GM10266 (cell line): ENCODE results near the gene KLC1.

ENCODE experiments used
- DNase-seq: peaks from one replicate; pipeline ENCODE4 v3.0.0; 2012; ENCODE audit errors: extremely low spot score
- TF ChIP-seq, protein P1 (sequence below): IDR thresholded peaks from 2 replicates; pipeline ENCODE4 v1.5.1; 2012; ENCODE audit warnings: mild to moderate bottlenecking, low read depth; ENCODE audit not compliant: control insufficient read depth, insufficient read depth; ENCODE audit errors: missing control alignments

KLC1 gene

DNA sequence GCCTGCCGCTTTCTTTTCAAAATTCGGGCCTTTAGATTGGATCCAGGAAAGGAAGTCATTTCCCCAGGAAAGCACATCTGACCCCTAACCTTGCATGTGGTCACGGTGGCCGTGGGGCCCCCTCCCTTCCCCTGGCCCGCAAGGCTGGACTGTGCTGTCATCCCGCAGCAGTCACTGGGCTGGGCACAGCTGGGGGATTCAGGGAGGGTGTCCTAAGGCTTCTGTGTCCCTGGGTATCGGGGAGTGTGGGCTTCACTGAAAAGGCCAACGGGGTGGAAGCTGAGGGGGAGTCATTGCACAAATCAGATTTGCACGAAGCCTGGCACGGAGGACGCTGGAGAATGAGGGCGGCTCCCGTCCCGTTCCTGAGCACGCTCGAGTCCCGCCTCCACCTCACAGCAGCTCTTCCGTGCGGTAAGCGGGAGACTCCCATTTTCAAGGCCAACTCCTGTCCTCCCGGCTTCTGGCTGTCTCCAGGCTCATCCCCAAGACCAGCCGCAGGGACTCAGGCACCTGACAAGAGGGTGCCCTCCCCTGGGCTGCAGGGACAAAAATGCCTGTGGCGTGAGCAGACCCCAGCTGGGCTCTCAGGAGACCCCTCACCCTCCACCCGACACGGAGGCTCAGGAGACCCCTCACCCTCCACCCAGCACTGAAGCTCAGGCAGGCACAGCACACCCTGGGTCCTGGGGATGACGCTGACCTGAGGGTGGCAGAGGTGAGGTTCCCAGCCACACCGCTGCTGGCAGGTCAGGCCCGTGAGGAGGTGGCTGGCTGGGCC, 76.7 kb downstream of the KLC1 start:
- DNase-seq, result no peak
- TF ChIP-seq, protein P1, sequence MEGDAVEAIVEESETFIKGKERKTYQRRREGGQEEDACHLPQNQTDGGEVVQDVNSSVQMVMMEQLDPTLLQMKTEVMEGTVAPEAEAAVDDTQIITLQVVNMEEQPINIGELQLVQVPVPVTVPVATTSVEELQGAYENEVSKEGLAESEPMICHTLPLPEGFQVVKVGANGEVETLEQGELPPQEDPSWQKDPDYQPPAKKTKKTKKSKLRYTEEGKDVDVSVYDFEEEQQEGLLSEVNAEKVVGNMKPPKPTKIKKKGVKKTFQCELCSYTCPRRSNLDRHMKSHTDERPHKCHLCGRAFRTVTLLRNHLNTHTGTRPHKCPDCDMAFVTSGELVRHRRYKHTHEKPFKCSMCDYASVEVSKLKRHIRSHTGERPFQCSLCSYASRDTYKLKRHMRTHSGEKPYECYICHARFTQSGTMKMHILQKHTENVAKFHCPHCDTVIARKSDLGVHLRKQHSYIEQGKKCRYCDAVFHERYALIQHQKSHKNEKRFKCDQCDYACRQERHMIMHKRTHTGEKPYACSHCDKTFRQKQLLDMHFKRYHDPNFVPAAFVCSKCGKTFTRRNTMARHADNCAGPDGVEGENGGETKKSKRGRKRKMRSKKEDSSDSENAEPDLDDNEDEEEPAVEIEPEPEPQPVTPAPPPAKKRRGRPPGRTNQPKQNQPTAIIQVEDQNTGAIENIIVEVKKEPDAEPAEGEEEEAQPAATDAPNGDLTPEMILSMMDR, result no peak

DNA sequence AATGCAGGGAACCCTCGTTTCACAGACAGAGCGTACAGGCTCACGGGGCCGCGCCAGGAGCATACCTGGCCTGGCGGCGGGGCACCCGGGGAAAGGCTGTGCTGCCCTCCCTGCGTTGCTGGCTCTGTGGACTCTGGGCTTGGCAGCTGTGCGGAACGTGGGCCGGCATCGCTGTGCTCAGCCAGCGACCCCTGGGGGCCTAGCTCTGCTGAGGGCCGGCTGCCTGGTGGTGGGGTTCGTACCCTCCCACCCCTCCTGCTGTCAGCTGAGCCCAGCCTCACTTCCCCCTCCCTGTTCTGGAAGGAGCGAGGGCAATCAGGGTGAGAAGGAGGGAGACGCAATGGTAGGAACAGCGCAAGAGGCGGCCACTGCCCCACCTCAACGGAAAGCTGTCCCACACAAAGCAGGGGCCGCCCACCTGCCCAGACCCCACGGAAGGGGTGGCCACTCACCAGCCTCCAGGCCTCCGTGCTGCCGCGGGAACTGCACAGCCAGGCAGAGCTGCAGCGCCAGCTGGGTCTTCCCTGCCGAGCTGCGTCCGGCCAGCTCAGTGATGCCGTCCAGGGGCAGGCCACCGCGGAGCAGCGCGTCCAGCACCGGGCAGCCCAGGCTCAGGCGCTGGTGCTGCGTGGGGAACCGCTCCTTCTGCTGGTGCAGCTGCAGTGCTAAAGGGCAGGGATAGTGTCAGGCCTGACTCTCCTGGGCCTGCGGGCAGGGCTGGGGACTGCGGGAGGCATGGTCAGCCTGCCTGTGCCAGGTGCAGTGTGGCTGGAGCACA, 77.7 kb downstream of the KLC1 start:
- TF ChIP-seq, protein P1, result no peak
- DNase-seq, result no peak

DNA sequence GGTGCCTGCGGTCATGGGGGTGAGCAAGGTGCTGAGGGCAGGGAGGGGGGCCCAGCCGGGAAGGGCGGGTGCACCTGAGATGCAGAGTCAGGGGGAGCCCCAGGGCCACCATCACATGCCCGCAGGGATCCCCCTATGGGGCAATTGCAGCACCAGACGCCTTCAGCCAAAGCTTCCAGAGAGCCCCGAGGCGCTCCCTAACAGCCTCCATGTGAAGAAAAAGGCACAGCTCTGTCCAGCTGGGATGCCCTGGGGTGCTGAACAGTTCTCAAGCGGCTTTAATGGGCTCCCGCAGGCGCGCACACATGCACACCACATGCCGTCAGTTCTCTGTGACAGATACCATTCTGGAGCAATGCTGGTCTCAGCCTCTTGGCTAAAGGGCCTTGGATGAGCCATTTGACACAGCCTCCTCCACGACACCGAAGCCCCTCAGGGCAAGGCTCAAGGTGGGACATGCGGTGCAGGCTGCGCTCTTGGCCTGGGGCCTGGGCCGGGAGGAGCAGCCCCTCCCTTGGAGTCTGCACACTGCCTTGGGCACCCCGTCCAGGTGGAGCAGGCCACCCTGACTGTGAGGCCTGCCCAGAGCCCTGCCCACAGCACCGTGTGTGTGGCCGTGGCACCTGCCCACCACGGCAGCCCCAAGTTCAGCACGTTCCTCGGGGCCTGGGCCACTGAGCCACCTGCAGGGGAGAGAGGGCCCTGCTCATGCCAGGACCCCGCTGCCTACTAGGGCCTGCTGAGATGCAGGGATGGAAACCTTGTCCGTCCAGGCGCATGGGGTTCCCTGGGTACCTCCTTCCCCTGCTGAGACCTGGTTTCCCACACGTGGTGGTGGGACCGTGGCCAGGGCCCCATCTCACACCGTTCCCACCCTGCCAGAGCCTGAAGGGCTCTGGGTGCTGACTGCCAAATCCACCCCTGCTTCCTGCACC, 78.6 kb downstream of the KLC1 start:
- TF ChIP-seq, protein P1, result no peak
- DNase-seq, result no peak

DNA sequence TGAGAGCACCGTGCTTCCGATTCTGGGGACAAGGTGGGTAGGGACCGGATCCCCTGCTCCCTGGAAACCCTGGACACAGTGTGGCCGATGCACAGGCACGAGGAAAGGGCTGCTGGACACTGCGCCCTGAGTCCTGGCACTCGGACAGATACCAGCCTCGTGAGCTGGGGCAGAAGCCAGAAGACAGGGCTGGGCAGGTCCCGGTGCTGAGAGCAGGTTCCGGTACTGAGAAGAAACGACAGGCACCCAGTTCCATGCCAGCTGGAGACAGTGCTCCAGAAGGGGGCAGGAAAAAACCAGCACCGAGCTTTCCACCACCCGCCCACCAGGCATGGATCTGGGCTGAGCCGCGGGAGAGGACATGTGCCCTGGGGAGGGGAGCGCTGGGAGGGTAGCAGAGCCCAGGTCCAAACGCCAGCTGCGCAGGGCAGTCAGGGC, 79.8 kb downstream of the KLC1 start:
- TF ChIP-seq, protein P1, result no peak
- DNase-seq, result no peak

DNA sequence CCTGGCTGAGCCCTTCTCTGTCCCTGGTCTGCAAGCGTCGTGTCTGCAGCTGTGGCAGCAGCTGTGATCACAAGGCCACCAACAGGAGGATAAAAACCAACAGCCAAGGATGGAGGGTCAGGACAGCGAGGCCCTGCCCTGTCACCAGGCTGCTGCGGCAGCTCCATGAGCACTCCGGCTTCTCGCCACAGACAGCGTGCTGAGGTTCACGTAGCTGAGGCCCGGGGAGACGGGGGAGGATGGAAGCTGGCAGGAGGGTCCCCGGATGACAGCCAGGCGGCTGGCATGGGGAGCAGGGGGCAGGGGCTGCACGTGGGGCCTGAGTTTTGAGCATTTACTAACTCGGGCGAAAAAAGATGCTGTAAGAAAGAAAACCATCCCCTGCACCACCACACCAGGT, 80.8 kb downstream of the KLC1 start:
- no peak for DNase-seq
- TF ChIP-seq, protein P1, result no peak

DNA sequence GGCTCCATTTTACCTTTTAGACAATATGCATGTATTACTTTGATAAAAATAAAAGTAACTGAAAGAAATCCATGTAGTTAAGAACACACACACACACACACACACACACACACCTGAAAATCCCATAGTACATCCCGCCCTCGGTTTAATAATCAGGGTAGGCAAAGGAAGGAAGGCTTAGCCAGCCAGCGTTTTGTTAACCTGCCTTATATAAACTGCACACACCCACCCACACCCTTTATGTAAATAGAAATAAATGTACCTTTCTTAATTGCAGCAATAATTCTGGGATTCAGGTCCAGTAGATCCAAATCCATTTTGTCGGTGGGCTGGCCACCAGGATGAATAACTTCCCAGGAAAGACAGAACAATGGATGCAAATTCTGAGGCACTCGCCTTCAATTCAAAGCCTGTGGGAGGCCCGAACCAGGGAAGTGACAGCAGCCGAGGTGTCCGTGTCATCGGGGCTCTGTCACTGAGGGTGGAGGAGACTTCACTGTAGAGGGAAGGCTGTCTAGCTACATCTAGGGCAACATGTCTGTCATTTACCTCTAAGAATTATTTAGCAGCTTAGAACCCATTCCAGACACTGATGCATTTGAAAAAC, 81.9 kb downstream of the KLC1 start:
- no peak for DNase-seq
- TF ChIP-seq, protein P1, result no peak
